HepG2 (cell line): ENCODE data around the gene ERF. TPM values are rescaled to one million over a fixed set of nuclear protein-coding genes. Genes with fewer than 3 reads are reported as not detected.

Source experiments
- ASH2L ChIP-seq: fragments of 300-600, 200-600 bp; sonication (generic); IDR thresholded peaks from 2 replicates; pipeline ENCODE4 v1.7.0; 2017; ENCODE audit warnings: low read depth, mild to moderate bottlenecking, moderate library complexity, mixed read lengths, low read length; ENCODE audit not compliant: insufficient read length
- BRCA1 ChIP-seq: sonication (generic); formaldehyde crosslinking; IDR thresholded peaks from 2 replicates; pipeline ENCODE4 v1.4.0; 2020; ENCODE audit warnings: missing genetic modification reagents
- CSRNP2 ChIP-seq: sonication (generic); formaldehyde crosslinking; conservative IDR thresholded peaks from 2 replicates; pipeline ENCODE4 v1.8.0; 2022; ENCODE audit warnings: low read depth, missing genetic modification reagents
- HOXD1 ChIP-seq: sonication (generic); formaldehyde crosslinking; IDR thresholded peaks from 2 replicates; pipeline ENCODE4 v1.5.0; 2020; ENCODE audit warnings: missing genetic modification reagents
- KAT7 ChIP-seq: IDR thresholded peaks from 2 replicates; pipeline ENCODE4 v1.6.1; 2018; ENCODE audit warnings: borderline replicate concordance, missing compliant biosample characterization
- MIER2 ChIP-seq: IDR thresholded peaks from 2 replicates; pipeline ENCODE4 v1.6.1; 2016; ENCODE audit warnings: missing biosample characterization, missing genetic modification reagents
- MTERF4 ChIP-seq: sonication (generic); formaldehyde crosslinking; IDR thresholded peaks from 2 replicates; pipeline ENCODE4 v1.8.0; 2023; ENCODE audit warnings: mild to moderate bottlenecking, missing genetic modification reagents
- NPAS2 ChIP-seq: sonication (generic); formaldehyde crosslinking; IDR thresholded peaks from 2 replicates; pipeline ENCODE4 v1.8.0; 2022; ENCODE audit warnings: mild to moderate bottlenecking, missing genetic modification reagents, borderline replicate concordance
- RERE ChIP-seq: IDR thresholded peaks from 2 replicates; pipeline ENCODE4 v1.6.1; 2016; ENCODE audit warnings: low read depth, missing genetic modification reagents, missing compliant biosample characterization
- SIN3B ChIP-seq: fragments of 150-350 bp; IDR thresholded peaks from 2 replicates; pipeline ENCODE4 v1.6.1; 2014; ENCODE audit warnings: low read length
- YEATS4 ChIP-seq: sonication (generic); formaldehyde crosslinking; IDR thresholded peaks from 2 replicates; pipeline ENCODE4 v1.4.0; 2020; ENCODE audit warnings: missing genetic modification reagents, borderline replicate concordance
- ZBTB26 ChIP-seq: IDR thresholded peaks from 2 replicates; pipeline ENCODE4 v1.6.1; 2016; ENCODE audit warnings: missing compliant biosample characterization, missing genetic modification reagents, borderline replicate concordance
- ZNF143 ChIP-seq: sonication (generic); formaldehyde crosslinking; IDR thresholded peaks from 2 replicates; pipeline ENCODE4 v1.4.0; 2020; ENCODE audit warnings: missing genetic modification reagents
- ZNF205 ChIP-seq: IDR thresholded peaks from 2 replicates; pipeline ENCODE4 v1.6.1; 2018; ENCODE audit warnings: missing biosample characterization, missing genetic modification reagents
- ZNF644 ChIP-seq: IDR thresholded peaks from 2 replicates; pipeline ENCODE4 v1.6.1; 2016; ENCODE audit warnings: low read depth
- polyA plus RNA-seq, 8 experiments: library from polyadenylated mRNA; depleted of rRNA in 3 of 8; stranded (reverse) in 7 of 8; unstranded in 1 of 8; fragments of >200 nt; fragmentation: Illumina TruSeq in 4 of 8; extraction: Trizol in 4 of 8; gene quantifications; 2 replicates each; pipeline versions ENCODE4 v1.2.1 to v1.2.3, GENCODE V29; 2011 to 2016; ENCODE audit warnings: low read depth in 4 of 8, missing spikeins in 1 of 8, mixed read lengths in 1 of 8; ENCODE audit not compliant: insufficient read depth in 1 of 8
- total RNA-seq, 5 experiments: library from RNA; depleted of rRNA; stranded (reverse); fragments of >200 nt; fragmentation: Illumina TruSeq; extraction: Trizol; gene quantifications; 2 replicates each; pipeline ENCODE4 v1.2.3, GENCODE V29; 2016; ENCODE audit warnings: low read depth in 1 of 5
- TF ChIP-seq, protein P1 (sequence below): sonication (generic); formaldehyde crosslinking; IDR thresholded peaks from 2 replicates; pipeline ENCODE4 v1.8.0; 2022; ENCODE audit warnings: mild to moderate bottlenecking, missing genetic modification reagents, moderate library complexity

ERF gene
- total and polyA plus RNA-seq, 2 of the 13 experiments (the other 11 are each of a cell fraction or from before 2014, with no cell fraction given), result 67.1 to 69.9 TPM

DNA sequence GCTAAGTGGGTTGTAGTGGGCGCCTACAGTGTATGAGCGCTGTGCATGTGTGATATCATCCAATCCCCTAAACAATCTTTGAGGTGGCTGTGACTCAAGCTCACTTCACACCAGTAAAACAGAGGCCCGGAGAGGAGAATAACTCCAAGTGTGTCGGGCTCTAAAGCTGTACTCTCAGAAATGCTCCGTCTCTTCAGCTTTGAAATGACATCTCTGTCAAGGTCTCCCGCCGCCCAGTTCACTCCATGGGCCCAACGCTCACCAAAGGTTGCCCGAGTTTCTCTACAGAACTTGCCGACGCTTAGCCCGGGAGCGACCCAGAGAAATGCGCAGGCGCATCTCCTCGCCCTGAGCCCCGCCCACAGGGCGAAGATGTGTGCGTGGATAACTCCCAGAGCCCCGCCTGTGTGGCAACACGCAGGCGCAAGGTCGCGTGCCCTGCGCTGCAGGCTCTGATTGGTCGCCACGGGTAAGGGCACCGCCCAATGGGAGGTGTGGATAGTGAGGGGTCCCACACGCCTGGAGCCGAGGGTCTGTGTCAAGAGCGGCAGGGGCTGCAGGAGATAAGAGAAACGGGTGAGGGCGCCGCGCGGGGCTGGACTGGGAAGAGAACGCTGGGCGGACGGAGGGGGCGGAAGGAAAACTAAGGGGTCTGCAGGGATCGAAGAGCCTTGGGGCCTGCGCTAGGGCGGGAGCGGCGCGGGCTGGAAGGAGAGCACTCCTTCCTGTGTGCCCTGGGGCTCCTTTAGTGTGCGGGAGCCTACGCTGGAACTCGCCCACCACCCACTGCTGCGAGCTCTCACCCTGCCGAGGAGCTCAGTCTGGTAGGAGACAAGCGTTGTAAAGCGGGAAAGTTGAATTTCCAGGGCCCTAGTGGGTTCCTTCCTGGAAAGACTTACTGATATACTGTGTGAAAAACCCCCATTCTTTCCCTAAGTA, 34.8 kb downstream of the ERF start, which contains the start of gene ZNF526 (continued):
- TF ChIP-seq ZBTB26 (CRISPR knock-in tag) (peak; percentile 81), BRCA1 (CRISPR knock-in tag) (no peak), MTERF4 (CRISPR knock-in tag) (no peak), CSRNP2 (CRISPR knock-in tag) (no peak), KAT7 (CRISPR knock-in tag) (peak; percentile 94), ZNF143 (CRISPR knock-in tag) (peak; percentile 72), MIER2 (CRISPR knock-in tag) (no peak; the same call in 1 of the 2 replicates), NPAS2 (CRISPR knock-in tag) (no peak), RERE (CRISPR knock-in tag) (0 out of 2 replicates have a peak, but pooled peaks have one; percentile 40), HOXD1 (CRISPR knock-in tag) (no peak), ZNF644 (0 out of 2 replicates have a peak, but pooled peaks have one; percentile 27), YEATS4 (CRISPR knock-in tag) (peak; percentile 83; the same call in 1 of the 2 replicates), SIN3B (peak; percentile 46; the same call in 1 of the 2 replicates), ASH2L (peak; percentile 69), ZNF205 (no peak)
- TF ChIP-seq, protein P1, sequence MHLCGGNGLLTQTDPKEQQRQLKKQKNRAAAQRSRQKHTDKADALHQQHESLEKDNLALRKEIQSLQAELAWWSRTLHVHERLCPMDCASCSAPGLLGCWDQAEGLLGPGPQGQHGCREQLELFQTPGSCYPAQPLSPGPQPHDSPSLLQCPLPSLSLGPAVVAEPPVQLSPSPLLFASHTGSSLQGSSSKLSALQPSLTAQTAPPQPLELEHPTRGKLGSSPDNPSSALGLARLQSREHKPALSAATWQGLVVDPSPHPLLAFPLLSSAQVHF (CRISPR knock-in tag), result no peak
